Measurements from ENCODE around the gene ISG20. TPM values are rescaled to one million over a fixed set of nuclear protein-coding genes. Genes with fewer than 3 reads are reported as not detected.
A peak's percentile ranks its signal among the peaks of the same experiment; 100 is the strongest.

Gene ISG20
- total and polyA plus RNA-seq, 2 experiments from 2014 or later = 13.3 to 15.8 TPM

DNA sequence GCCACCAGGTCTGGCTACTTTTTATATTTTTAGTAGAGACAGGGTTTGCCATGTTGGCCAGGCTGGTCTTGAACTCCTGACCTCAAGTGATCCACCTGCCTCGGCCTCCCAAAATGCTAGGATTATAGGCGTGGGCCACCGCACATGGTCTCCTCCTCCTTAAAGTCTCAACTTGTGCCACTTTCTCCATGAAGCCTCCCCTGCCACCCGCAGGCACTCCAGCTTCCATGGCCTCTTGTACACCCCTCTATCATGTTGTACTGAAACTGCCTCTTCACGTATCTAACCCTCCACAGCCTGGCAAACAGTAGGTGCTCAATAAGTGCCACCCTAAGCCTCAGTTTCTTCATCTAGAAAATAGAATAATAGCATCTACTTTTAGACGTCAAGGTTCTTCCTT is 39.9 kb downstream of the ISG20 start:
- H3K79me2 ChIP-seq = no peaks in the 10 kb centered on the region
- H3K4me1 ChIP-seq (ENCODE audit: insufficient read depth) = peaks cover 10% of the 10 kb centered on the region
- no peak for DNase-seq (ENCODE audit: low spot score)
- H4K20me1 ChIP-seq (ENCODE audit: insufficient read depth, poor library complexity, severe bottlenecking) = no peaks in the 10 kb centered on the region
- no peak overlapping the region for H3K4me3 ChIP-seq
- H3K36me3 ChIP-seq (replicated peaks; ENCODE audit: insufficient read depth, low read depth) = no peaks in the 10 kb centered on the region
- no peaks in the 10 kb centered on the region for H3K27me3 ChIP-seq
- TF ChIP-seq EZH2phosphoT487 (IDR thresholded peaks at IDR 0.05; ENCODE audit: low read depth, severe bottlenecking, unreplicated experiment) (no peak), EZH2 (IDR thresholded peaks at IDR 0.05; ENCODE audit: borderline replicate concordance) (no peak)
- TF ChIP-seq, protein P1, sequence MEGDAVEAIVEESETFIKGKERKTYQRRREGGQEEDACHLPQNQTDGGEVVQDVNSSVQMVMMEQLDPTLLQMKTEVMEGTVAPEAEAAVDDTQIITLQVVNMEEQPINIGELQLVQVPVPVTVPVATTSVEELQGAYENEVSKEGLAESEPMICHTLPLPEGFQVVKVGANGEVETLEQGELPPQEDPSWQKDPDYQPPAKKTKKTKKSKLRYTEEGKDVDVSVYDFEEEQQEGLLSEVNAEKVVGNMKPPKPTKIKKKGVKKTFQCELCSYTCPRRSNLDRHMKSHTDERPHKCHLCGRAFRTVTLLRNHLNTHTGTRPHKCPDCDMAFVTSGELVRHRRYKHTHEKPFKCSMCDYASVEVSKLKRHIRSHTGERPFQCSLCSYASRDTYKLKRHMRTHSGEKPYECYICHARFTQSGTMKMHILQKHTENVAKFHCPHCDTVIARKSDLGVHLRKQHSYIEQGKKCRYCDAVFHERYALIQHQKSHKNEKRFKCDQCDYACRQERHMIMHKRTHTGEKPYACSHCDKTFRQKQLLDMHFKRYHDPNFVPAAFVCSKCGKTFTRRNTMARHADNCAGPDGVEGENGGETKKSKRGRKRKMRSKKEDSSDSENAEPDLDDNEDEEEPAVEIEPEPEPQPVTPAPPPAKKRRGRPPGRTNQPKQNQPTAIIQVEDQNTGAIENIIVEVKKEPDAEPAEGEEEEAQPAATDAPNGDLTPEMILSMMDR (IDR thresholded peaks at IDR 0.05; ENCODE audit: poor library complexity) = no peak
- 89% methylated on average over 6 of the region's 6 CpGs for WGBS (ENCODE audit: low lambda C conversion rate, missing lambda C conversion rate)
- no peak overlapping the region for H3K27ac ChIP-seq
- no peaks in the 10 kb centered on the region for H3K9me3 ChIP-seq (ENCODE audit: low read depth)
- H3K9me2 ChIP-seq (replicated peaks; ENCODE audit: insufficient read depth) = no peaks in the 10 kb centered on the region
- no peak overlapping the region for H3K4me2 ChIP-seq
- no peak overlapping the region for H2AFZ ChIP-seq

DNA sequence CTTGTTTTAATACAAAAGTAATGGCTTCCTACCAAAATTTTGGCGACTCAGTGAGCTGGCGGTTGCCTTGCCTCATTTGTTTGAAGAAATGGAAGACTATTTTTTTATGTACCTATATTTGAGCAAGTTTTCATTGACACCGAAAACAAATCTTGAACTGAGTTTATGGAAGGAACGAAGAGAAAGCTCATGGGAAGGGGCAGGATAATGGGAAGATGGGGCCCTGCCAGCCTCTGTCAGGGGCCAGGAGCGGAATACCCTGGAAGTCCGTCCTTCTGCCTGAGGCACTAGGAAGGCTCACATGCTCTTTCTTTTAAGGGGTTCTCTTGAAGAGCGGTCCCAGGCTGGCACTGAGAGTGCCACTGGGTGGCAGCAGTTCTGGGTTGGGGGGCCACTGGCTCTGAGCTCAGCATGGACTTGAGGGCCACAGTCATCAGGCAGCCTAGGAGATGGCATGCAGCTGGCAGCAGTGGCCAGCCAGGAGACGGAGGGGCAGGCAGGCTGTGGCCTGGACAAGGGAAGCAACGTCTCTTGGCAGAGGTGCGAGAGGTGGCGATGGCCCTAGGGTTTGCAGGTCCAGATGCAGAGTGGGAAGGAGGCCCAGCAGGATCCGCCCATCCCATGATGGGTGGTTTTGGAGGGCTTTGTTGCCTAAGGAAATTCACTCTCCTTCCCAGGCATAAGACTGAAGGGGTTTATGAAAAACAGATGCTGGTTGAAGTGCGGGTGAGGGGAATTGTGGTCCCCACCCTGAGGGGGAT is 41.6 kb downstream of the ISG20 start:
- no peaks in the 10 kb centered on the region for H3K79me2 ChIP-seq
- TF ChIP-seq, protein P1 (IDR thresholded peaks at IDR 0.05; ENCODE audit: poor library complexity) = no peak
- TF ChIP-seq EZH2phosphoT487 (IDR thresholded peaks at IDR 0.05; ENCODE audit: low read depth, severe bottlenecking, unreplicated experiment) (no peak), EZH2 (IDR thresholded peaks at IDR 0.05; ENCODE audit: borderline replicate concordance) (no peak)

DNA sequence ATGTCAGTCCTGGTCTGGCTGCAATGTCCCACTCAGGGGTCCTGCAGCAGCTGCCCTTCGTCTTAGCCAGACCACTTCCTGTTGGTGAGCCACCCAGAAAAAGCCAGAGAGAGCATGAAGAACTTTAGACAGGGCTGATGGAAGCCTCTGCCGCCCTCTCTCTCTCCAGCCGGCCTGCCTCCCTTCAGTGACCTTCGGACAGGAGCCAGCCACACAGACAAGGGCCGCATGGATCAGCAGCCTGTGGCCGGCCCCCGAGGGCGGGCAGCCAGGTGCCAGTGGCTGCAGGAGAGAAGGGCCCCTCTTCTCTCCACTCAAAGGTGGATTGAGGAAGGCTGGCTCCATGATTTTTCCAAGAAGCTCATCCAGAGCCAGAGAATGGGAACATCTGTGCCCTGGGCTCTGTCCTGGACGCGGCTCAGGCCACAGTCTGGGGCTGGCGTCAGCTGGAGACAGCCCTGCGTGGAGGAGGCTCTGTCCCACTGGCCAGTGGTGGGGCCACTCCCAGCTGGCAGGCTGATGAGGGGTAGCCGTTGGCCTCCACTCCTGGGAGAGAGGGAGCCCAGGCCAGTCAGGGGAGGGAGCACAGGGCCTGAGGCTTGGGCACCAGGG is 42.9 kb downstream of the ISG20 start:
- no peaks in the 10 kb centered on the region for H3K79me2 ChIP-seq
- no peaks in the 10 kb centered on the region for H3K36me3 ChIP-seq (replicated peaks; ENCODE audit: insufficient read depth, low read depth)
- H3K27ac ChIP-seq = peak overlapping the region; percentile 43
- H3K27me3 ChIP-seq = no peaks in the 10 kb centered on the region
- H2AFZ ChIP-seq = peak overlapping the region; percentile 63
- peak; percentile 38 for DNase-seq (ENCODE audit: low spot score)
- no peak overlapping the region for H3K4me2 ChIP-seq
- WGBS (ENCODE audit: low lambda C conversion rate, missing lambda C conversion rate) = 59% methylated on average over 13 of the region's 13 CpGs
- TF ChIP-seq, protein P1 (IDR thresholded peaks at IDR 0.05; ENCODE audit: poor library complexity) = no peak
- TF ChIP-seq EZH2phosphoT487 (IDR thresholded peaks at IDR 0.05; ENCODE audit: low read depth, severe bottlenecking, unreplicated experiment) (no peak), EZH2 (IDR thresholded peaks at IDR 0.05; ENCODE audit: borderline replicate concordance) (no peak)
- H3K9me2 ChIP-seq (replicated peaks; ENCODE audit: insufficient read depth) = no peaks in the 10 kb centered on the region
- H3K4me3 ChIP-seq = no peak overlapping the region
- H3K4me1 ChIP-seq (ENCODE audit: insufficient read depth) = peaks cover 10% of the 10 kb centered on the region
- no peaks in the 10 kb centered on the region for H3K9me3 ChIP-seq (ENCODE audit: low read depth)
- no peaks in the 10 kb centered on the region for H4K20me1 ChIP-seq (ENCODE audit: insufficient read depth, poor library complexity, severe bottlenecking)

More for the DNA sequence above, 41.6 kb downstream of the ISG20 start:
- no peaks in the 10 kb centered on the region for H3K27me3 ChIP-seq
- H3K4me2 ChIP-seq = no peak overlapping the region
- 85% methylated on average over 13 of the region's 13 CpGs for WGBS (ENCODE audit: low lambda C conversion rate, missing lambda C conversion rate)
- no peaks in the 10 kb centered on the region for H4K20me1 ChIP-seq (ENCODE audit: insufficient read depth, poor library complexity, severe bottlenecking)
- no peaks in the 10 kb centered on the region for H3K9me2 ChIP-seq (replicated peaks; ENCODE audit: insufficient read depth)
- DNase-seq (ENCODE audit: low spot score) = no peak
- peaks cover 10% of the 10 kb centered on the region for H3K4me1 ChIP-seq (ENCODE audit: insufficient read depth)
- no peaks in the 10 kb centered on the region for H3K36me3 ChIP-seq (replicated peaks; ENCODE audit: insufficient read depth, low read depth)
- no peak overlapping the region for H3K27ac ChIP-seq
- no peaks in the 10 kb centered on the region for H3K9me3 ChIP-seq (ENCODE audit: low read depth)
- H2AFZ ChIP-seq = no peak overlapping the region
- H3K4me3 ChIP-seq = no peak overlapping the region

Measured in hepatocyte (in vitro differentiated cells).